Measurements from ENCODE around the gene HECW1.

GRCh38 chr7:43592326-43592725 is 479.9 kb downstream of the HECW1 start:
- no peak for TF ChIP-seq CTCF (IDR thresholded peaks at IDR 0.05; ENCODE audit: low read depth, low read length, missing input control)
- TF ChIP-seq ZBTB33 (IDR thresholded peaks at IDR 0.05): no peak
- TF ChIP-seq EGR1 (IDR thresholded peaks at IDR 0.05; ENCODE audit: low read depth in 2 of 2): no peak
- TF ChIP-seq MAX (IDR thresholded peaks at IDR 0.05): no peak
- no peak for TF ChIP-seq RAD21 (IDR thresholded peaks at IDR 0.05)
- TF ChIP-seq TAF1 (conservative IDR thresholded peaks at IDR 0.05): no peak
- TF ChIP-seq YY1 (IDR thresholded peaks at IDR 0.05): no peak
